Prostate gland (tissue), 2 donors: ENCODE measurements around the gene SLC9A4.

ENCODE experiments used
- CTCF ChIP-seq, 4 experiments: fragments of 200-600 bp in 2 of 4; fragments of 450-650 bp in 2 of 4; sonication (generic) in 2 of 4; IDR thresholded peaks; 1 replicate in 3 of 4; 2 replicates in 1 of 4; pipeline ENCODE4 v1.5.1; 2016 to 2019; ENCODE audit warnings: antibody characterized with exemption in 4 of 4, mild to moderate bottlenecking in 2 of 4, moderate library complexity in 2 of 4
- POLR2AphosphoS5 ChIP-seq: sonication (generic); formaldehyde crosslinking; IDR thresholded peaks from one replicate; pipeline ENCODE4 v1.6.1; 2017; ENCODE audit warnings: antibody characterized with exemption

- TF ChIP-seq CTCF (IDR thresholded peaks at IDR 0.05) (no peak), POLR2AphosphoS5 (no peak)
Observed at GRCh38 chr2:102510791-102511575, 38.0 kb downstream of the SLC9A4 start.
